ENCODE data around the gene HS3ST4. TPM values are rescaled to one million over a fixed set of nuclear protein-coding genes. Genes with fewer than 3 reads are reported as not detected.

Gene HS3ST4
- total and polyA plus RNA-seq, 2 of the 4 experiments (the other 2 are of a cell fraction): not detected

GRCh38 chr16:25812215-25812614 lies 120.5 kb downstream of the HS3ST4 start:
- no peak overlapping the region for H2BK15ac ChIP-seq (ENCODE audit: low read depth, low read length)

More at GRCh38 chr16:25812215-25812614, 120.5 kb downstream of the HS3ST4 start:
- Histone ChIP-seq H3K9ac (ENCODE audit: low read depth, low read length) (no peak overlapping the region), H2BK120ac (ENCODE audit: low read depth, low read length) (no peak overlapping the region), H3K4me2 (ENCODE audit: low read depth, low read length) (no peak overlapping the region), H4K8ac (ENCODE audit: low read depth in 2 of 2, low read length in 2 of 2) (no peak overlapping the region), H3K9me3 (ENCODE audit: control insufficient read depth, insufficient read depth, low read length) (peaks cover 2% of the 10 kb centered on the region; the same call in 1 of the 2 replicates), H3K18ac (ENCODE audit: low read depth, low read length) (no peak overlapping the region), H3K36me3 (ENCODE audit: control insufficient read depth, insufficient read depth, low read length) (no peaks in the 10 kb centered on the region), H4K20me1 (ENCODE audit: insufficient read depth, low read length) (no peaks in the 10 kb centered on the region), H2BK20ac (ENCODE audit: low read depth, low read length) (no peak overlapping the region), H2AFZ (replicated peaks; ENCODE audit: low read length, poor library complexity) (no peak overlapping the region), H3K23ac (ENCODE audit: low read depth, low read length) (no peak overlapping the region), H3K4me1 (ENCODE audit: control insufficient read depth, insufficient read depth, low read length) (no peaks in the 10 kb centered on the region), H3K27ac (ENCODE audit: insufficient read depth, low read length) (no peak overlapping the region), H3K27me3 (ENCODE audit: control insufficient read depth, insufficient read depth, low read length) (no peaks in the 10 kb centered on the region), H2AK5ac (ENCODE audit: low read depth, low read length) (no peak overlapping the region), H3K56ac (ENCODE audit: extremely low read depth, insufficient read depth, low read length) (no peak overlapping the region), H2BK5ac (ENCODE audit: low read depth, low read length, poor library complexity, severe bottlenecking) (no peak overlapping the region), H4K91ac (ENCODE audit: insufficient read depth, low read depth, low read length) (no peak overlapping the region), H3K4ac (ENCODE audit: low read depth, low read length) (no peak overlapping the region), H3K79me1 (ENCODE audit: low read depth in 1 of 2, low read length in 2 of 2) (no peaks in the 10 kb centered on the region), H3K9me1 (ENCODE audit: insufficient read depth, low read length) (no peaks in the 10 kb centered on the region), H2AK9ac (replicated peaks; ENCODE audit: low read depth, low read length, poor library complexity) (no peak overlapping the region), H4K5ac (ENCODE audit: low read depth, low read length) (no peak overlapping the region), H3K4me3 (ENCODE audit: insufficient read depth, low read depth, low read length) (no peak overlapping the region), H3K14ac (replicated peaks; ENCODE audit: low read depth, low read length) (no peak overlapping the region)
- 37% methylated on average over 2 of the region's 5 CpGs; no CpG with 5 or more reads in 1 of the 2 experiments for WGBS, 2 experiments (ENCODE audit: extremely low coverage in 2 of 2, insufficient read length in 1 of 2)
- no peak for ATAC-seq (ENCODE audit: low read depth)
- POLR2A ChIA-PET (ENCODE audit: unreplicated experiment): no interaction called here
- intact Hi-C loops (cut with micrococcal nuclease) (no loop called here), dilution Hi-C loops (cut with HindIII; ENCODE audit: low sequenced_read_pairs, unreplicated experiment) (no loop called here), in situ Hi-C loops (cut with MboI; ENCODE audit: low sequenced_read_pairs) (no loop called here)
- BruUV-seq (replicated peaks): no TSS peak
- TF ChIP-seq RFX5 (IDR thresholded peaks at IDR 0.05; ENCODE audit: low read depth, low read length) (no peak), CEBPB (IDR thresholded peaks at IDR 0.05; ENCODE audit: low read depth, low read length) (no peak), MXI1 (IDR thresholded peaks at IDR 0.05; ENCODE audit: borderline replicate concordance, low read depth, low read length) (no peak), NFE2L2 (IDR thresholded peaks at IDR 0.05; ENCODE audit: low read depth, low read length) (no peak), MAZ (IDR thresholded peaks at IDR 0.05; ENCODE audit: borderline replicate concordance, low read depth, low read length) (no peak), CHD1 (IDR thresholded peaks at IDR 0.05; ENCODE audit: low read depth, low read length) (no peak), RAD21 (IDR thresholded peaks at IDR 0.05; ENCODE audit: low read length) (no peak), POLR2A (IDR thresholded peaks at IDR 0.05; ENCODE audit: low read depth, low read length) (no peak)
- DNase-seq: no peak
- CTCF ChIA-PET: interaction anchor here (0.5 kb wide), 1 partner anchor 562 kb away, joined by 3 read pairs; no protein-coding TSS in a partner anchor

Measured in IMR-90 (cell line).